GM12865 (cell line): ENCODE results near the gene CASK.

Experiments
- DNase-seq: peaks from one replicate; pipeline ENCODE4 v3.0.0; 2010; ENCODE audit warnings: low read depth
- H3K4me3 ChIP-seq: 2 replicates; pipeline ENCODE4 v1.5.1; 2011; ENCODE audit warnings: mild to moderate bottlenecking, low read depth, low read length, control low read depth
- CTCF ChIP-seq: IDR thresholded peaks from 2 replicates; pipeline ENCODE4 v1.5.1; 2011; ENCODE audit warnings: low read length, control low read depth, low read depth, inconsistent platforms; ENCODE audit not compliant: insufficient read depth; ENCODE audit errors: missing control alignments

CASK gene

GRCh38 chrX:41522671-41523070, 400.7 kb downstream of the CASK start:
- no peak for TF ChIP-seq CTCF
- no peak overlapping the region for H3K4me3 ChIP-seq
- no peak for DNase-seq

GRCh38 chrX:41522081-41522480, 401.3 kb downstream of the CASK start:
- no peak overlapping the region for H3K4me3 ChIP-seq
- no peak for DNase-seq
- TF ChIP-seq CTCF = no peak

- DNase-seq = no peak
- no peak for TF ChIP-seq CTCF
- H3K4me3 ChIP-seq = no peak overlapping the region
These were observed 403.9 kb downstream of the CASK start for GRCh38 chrX:41519468-41519867.

GRCh38 chrX:41518841-41519220, 404.5 kb downstream of the CASK start:
- TF ChIP-seq CTCF = no peak
- H3K4me3 ChIP-seq = no peak overlapping the region
- no peak for DNase-seq

- DNase-seq = no peak
- no peak overlapping the region for H3K4me3 ChIP-seq
- TF ChIP-seq CTCF = no peak
These were observed 405.1 kb downstream of the CASK start for GRCh38 chrX:41518127-41518840.

- no peak for DNase-seq
- H3K4me3 ChIP-seq = no peak overlapping the region
- TF ChIP-seq CTCF = no peak
These were observed 406.2 kb downstream of the CASK start for GRCh38 chrX:41516999-41517765.
